ENCODE data around the gene FRS2. TPM values are rescaled to one million over a fixed set of nuclear protein-coding genes. Genes with fewer than 3 reads are reported as not detected.

Gene FRS2
- total and polyA plus RNA-seq, 9 of the 15 experiments (the other 6 are each of a cell fraction or from before 2014, with no cell fraction given) = 1.0 to 9.1 (median 6.0) TPM

DNA sequence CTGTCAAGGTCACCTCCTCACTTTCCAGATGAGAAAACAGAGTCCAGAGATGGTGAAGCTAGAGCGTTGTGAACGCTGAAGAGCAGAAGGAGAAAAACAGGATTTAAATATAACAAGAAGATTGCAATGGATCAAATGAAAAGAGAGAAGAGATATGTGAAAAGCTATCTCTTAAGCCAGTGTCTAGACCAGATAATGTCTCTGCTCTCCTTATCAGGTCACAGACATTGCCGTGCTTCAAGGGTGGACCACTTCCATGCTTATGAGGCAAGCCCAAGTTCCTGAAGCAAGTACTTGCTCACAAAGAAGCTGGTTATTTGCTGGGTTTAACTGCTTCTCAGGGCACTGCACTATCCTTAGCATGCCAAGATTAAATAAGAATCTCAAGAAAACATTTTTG lies 31.6 kb upstream of the FRS2 start (continued):
- TF ChIP-seq, protein P1, sequence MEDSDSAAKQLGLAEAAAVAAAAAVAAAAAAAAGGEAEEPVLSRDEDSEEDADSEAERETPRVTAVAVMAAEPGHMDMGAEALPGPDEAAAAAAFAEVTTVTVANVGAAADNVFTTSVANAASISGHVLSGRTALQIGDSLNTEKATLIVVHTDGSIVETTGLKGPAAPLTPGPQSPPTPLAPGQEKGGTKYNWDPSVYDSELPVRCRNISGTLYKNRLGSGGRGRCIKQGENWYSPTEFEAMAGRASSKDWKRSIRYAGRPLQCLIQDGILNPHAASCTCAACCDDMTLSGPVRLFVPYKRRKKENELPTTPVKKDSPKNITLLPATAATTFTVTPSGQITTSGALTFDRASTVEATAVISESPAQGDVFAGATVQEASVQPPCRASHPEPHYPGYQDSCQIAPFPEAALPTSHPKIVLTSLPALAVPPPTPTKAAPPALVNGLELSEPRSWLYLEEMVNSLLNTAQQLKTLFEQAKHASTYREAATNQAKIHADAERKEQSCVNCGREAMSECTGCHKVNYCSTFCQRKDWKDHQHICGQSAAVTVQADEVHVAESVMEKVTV (CRISPR knock-in tag; IDR thresholded peaks at IDR 0.05) = no peak
- TF ChIP-seq SMAD4 (CRISPR knock-in tag; conservative IDR thresholded peaks at IDR 0.05) = peak; percentile 98
- peak; percentile 41; the same call in 1 of the 2 replicates for TF ChIP-seq CTBP1 (IDR thresholded peaks at IDR 0.05; ENCODE audit: borderline replicate concordance)
- 0 out of 2 replicates have a peak, but pooled peaks have one; percentile 12 for TF ChIP-seq STAT5A (IDR thresholded peaks at IDR 0.05; ENCODE audit: borderline replicate concordance, low read length)
- peak; percentile 80 for TF ChIP-seq ARID1B (IDR thresholded peaks at IDR 0.05)
- TF ChIP-seq ESRRA (IDR thresholded peaks at IDR 0.05; ENCODE audit: borderline replicate concordance, low read depth) = peak; percentile 69
- no peak for TF ChIP-seq FOXJ3 (CRISPR knock-in tag; IDR thresholded peaks at IDR 0.05)
- TF ChIP-seq HNRNPH1 (optimal IDR thresholded peaks at IDR 0.05; ENCODE audit: low read depth, low read length) = no peak
- TF ChIP-seq PYGO2 (tag; IDR thresholded peaks at IDR 0.05) = no peak
- peak; percentile 69 for TF ChIP-seq TEAD4 (IDR thresholded peaks at IDR 0.05; ENCODE audit: low read length)
- no peak for TF ChIP-seq TEAD4 (CRISPR knock-in tag; IDR thresholded peaks at IDR 0.05; ENCODE audit: borderline replicate concordance)
- no peak for TF ChIP-seq ARHGAP35 (IDR thresholded peaks at IDR 0.05; ENCODE audit: partially characterized antibody)
- TF ChIP-seq, protein P2, sequence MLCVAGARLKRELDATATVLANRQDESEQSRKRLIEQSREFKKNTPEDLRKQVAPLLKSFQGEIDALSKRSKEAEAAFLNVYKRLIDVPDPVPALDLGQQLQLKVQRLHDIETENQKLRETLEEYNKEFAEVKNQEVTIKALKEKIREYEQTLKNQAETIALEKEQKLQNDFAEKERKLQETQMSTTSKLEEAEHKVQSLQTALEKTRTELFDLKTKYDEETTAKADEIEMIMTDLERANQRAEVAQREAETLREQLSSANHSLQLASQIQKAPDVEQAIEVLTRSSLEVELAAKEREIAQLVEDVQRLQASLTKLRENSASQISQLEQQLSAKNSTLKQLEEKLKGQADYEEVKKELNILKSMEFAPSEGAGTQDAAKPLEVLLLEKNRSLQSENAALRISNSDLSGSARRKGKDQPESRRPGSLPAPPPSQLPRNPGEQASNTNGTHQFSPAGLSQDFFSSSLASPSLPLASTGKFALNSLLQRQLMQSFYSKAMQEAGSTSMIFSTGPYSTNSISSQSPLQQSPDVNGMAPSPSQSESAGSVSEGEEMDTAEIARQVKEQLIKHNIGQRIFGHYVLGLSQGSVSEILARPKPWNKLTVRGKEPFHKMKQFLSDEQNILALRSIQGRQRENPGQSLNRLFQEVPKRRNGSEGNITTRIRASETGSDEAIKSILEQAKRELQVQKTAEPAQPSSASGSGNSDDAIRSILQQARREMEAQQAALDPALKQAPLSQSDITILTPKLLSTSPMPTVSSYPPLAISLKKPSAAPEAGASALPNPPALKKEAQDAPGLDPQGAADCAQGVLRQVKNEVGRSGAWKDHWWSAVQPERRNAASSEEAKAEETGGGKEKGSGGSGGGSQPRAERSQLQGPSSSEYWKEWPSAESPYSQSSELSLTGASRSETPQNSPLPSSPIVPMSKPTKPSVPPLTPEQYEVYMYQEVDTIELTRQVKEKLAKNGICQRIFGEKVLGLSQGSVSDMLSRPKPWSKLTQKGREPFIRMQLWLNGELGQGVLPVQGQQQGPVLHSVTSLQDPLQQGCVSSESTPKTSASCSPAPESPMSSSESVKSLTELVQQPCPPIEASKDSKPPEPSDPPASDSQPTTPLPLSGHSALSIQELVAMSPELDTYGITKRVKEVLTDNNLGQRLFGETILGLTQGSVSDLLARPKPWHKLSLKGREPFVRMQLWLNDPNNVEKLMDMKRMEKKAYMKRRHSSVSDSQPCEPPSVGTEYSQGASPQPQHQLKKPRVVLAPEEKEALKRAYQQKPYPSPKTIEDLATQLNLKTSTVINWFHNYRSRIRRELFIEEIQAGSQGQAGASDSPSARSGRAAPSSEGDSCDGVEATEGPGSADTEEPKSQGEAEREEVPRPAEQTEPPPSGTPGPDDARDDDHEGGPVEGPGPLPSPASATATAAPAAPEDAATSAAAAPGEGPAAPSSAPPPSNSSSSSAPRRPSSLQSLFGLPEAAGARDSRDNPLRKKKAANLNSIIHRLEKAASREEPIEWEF (CRISPR knock-in tag; IDR thresholded peaks at IDR 0.05) = no peak
- peak in 1 of 2 experiments; percentile 64; a peak in 2 of 4 replicates for TF ChIP-seq RCOR1 (IDR thresholded peaks at IDR 0.05; ENCODE audit: borderline replicate concordance in 1 of 2, low read depth in 2 of 2, low read length in 2 of 2)
- TF ChIP-seq ZNF668 (CRISPR knock-in tag; IDR thresholded peaks at IDR 0.05) = no peak
- TF ChIP-seq PHTF2 (CRISPR knock-in tag; IDR thresholded peaks at IDR 0.05) = no peak
- TF ChIP-seq MTA2 (IDR thresholded peaks at IDR 0.05; ENCODE audit: low read depth) = peak; percentile 48; the same call in 1 of the 2 replicates
- peak; percentile 74 for TF ChIP-seq CBFA2T3 (IDR thresholded peaks at IDR 0.05)
- peak; percentile 32; the same call in 1 of the 2 replicates for TF ChIP-seq SOX6 (IDR thresholded peaks at IDR 0.05)
- no peak for TF ChIP-seq ZNF57 (CRISPR knock-in tag; IDR thresholded peaks at IDR 0.05)
- no peak for TF ChIP-seq FOXA1 (IDR thresholded peaks at IDR 0.05; ENCODE audit: borderline replicate concordance)
- peak; percentile 62 for TF ChIP-seq NCOR1 (IDR thresholded peaks at IDR 0.05)
- TF ChIP-seq HDAC3 (IDR thresholded peaks at IDR 0.05; ENCODE audit: borderline replicate concordance, partially characterized antibody) = peak; percentile 39
- TF ChIP-seq ZKSCAN8 (CRISPR knock-in tag; IDR thresholded peaks at IDR 0.05) = no peak
- peak; percentile 46 for TF ChIP-seq CXXC5 (CRISPR knock-in tag; IDR thresholded peaks at IDR 0.05)
- peak; percentile 50; the same call in 1 of the 2 replicates for TF ChIP-seq SMARCA4 (IDR thresholded peaks at IDR 0.05)
- TF ChIP-seq KAT8 (IDR thresholded peaks at IDR 0.05; ENCODE audit: low read depth) = no peak

All from K562 (cell line).